Chondrocyte (in vitro differentiated cells): ENCODE measurements around the gene HLA-DOA. TPM values are rescaled to one million over a fixed set of nuclear protein-coding genes. Genes with fewer than 3 reads are reported as not detected.

Source experiments
- DNase-seq: peaks from one replicate; pipeline ENCODE4 v3.0.0; 2021; ENCODE audit warnings: mixed read lengths, low spot score
- H3K27ac Mint-ChIP-seq: one replicate; pipeline ENCODE4 v1.8.0; 2021; ENCODE audit warnings: mild to moderate bottlenecking, moderate library complexity, mixed read lengths; ENCODE audit not compliant: unreplicated experiment
- H3K27me3 Mint-ChIP-seq: 2 replicates; pipeline ENCODE4 v1.8.0; 2021; ENCODE audit warnings: low read depth, mixed read lengths
- H3K36me3 Mint-ChIP-seq: 2 replicates; pipeline ENCODE4 v1.8.0; 2021; ENCODE audit warnings: low read depth, mixed read lengths
- H3K4me1 Mint-ChIP-seq: 2 replicates; pipeline ENCODE4 v1.8.0; 2021; ENCODE audit warnings: low read depth, mild to moderate bottlenecking, mixed read lengths
- H3K4me3 Mint-ChIP-seq: one replicate; pipeline ENCODE4 v1.8.0; 2021; ENCODE audit warnings: mild to moderate bottlenecking, moderate library complexity, mixed read lengths; ENCODE audit not compliant: unreplicated experiment
- H3K9me3 Mint-ChIP-seq: 2 replicates; pipeline ENCODE4 v1.8.0; 2021; ENCODE audit warnings: low read depth, mixed read lengths
- CTCF ChIP-seq: fragments of 200-600 bp; sonication (generic); IDR thresholded peaks from 2 replicates; pipeline ENCODE4 v1.5.0; 2021; ENCODE audit warnings: antibody characterized with exemption, mild to moderate bottlenecking, moderate library complexity
- total RNA-seq: library from RNA; stranded (reverse); gene quantifications from 3 replicates; pipeline ENCODE4 v1.2.1, GENCODE V29; 2021

The HLA-DOA gene
- total RNA-seq, 1 donor from 2014 or later: not detected

- Mint-ChIP-seq H3K36me3 (peaks cover 39% of the 10 kb centered on the region), H3K27me3 (no peaks in the 10 kb centered on the region), H3K9me3 (no peaks in the 10 kb centered on the region), H3K4me1 (peaks cover 29% of the 10 kb centered on the region), H3K4me3 (peak overlapping the region; percentile 94), H3K27ac (peak overlapping the region; percentile 100)
- peak; percentile 90 for DNase-seq
- TF ChIP-seq CTCF: no peak
Observed at GRCh38 chr6:32970413-32971241, 38.8 kb downstream of the HLA-DOA start.

- Mint-ChIP-seq H3K4me3 (peak overlapping the region; percentile 94), H3K9me3 (no peaks in the 10 kb centered on the region), H3K36me3 (peaks cover 31% of the 10 kb centered on the region), H3K4me1 (peaks cover 24% of the 10 kb centered on the region), H3K27me3 (no peaks in the 10 kb centered on the region), H3K27ac (peak overlapping the region; percentile 100)
- TF ChIP-seq CTCF: peak; percentile 51
- peak; percentile 84 for DNase-seq
Observed at GRCh38 chr6:32969685-32970412, 39.5 kb downstream of the HLA-DOA start.

GRCh38 chr6:32968867-32969684 lies 40.3 kb downstream of the HLA-DOA start:
- peaks cover 23% of the 10 kb centered on the region for H3K4me1 Mint-ChIP-seq
- DNase-seq: peak; percentile 91
- TF ChIP-seq CTCF: peak; percentile 52
- peaks cover 25% of the 10 kb centered on the region for H3K36me3 Mint-ChIP-seq
- H3K27me3 Mint-ChIP-seq: no peaks in the 10 kb centered on the region
- H3K27ac Mint-ChIP-seq: peak overlapping the region; percentile 100
- no peaks in the 10 kb centered on the region for H3K9me3 Mint-ChIP-seq
- peak overlapping the region; percentile 94 for H3K4me3 Mint-ChIP-seq

GRCh38 chr6:32968093-32968866 lies 41.1 kb downstream of the HLA-DOA start, which contains the start of gene BRD2:
TSS of gene BRD2 (plus strand) at chr6:32968594. CDS start at chr6:32972899, 4,305 bp downstream.
- H3K36me3 Mint-ChIP-seq: peaks cover 17% of the 10 kb centered on the region

More at GRCh38 chr6:32968093-32968866, 41.1 kb downstream of the HLA-DOA start, which contains the start of gene BRD2:
- peak within 1 kb of the TSS; percentile 100 for H3K27ac Mint-ChIP-seq
- no peaks in the 10 kb centered on the region for H3K9me3 Mint-ChIP-seq
- no peak for TF ChIP-seq CTCF
- peak; percentile 98 for DNase-seq
- peak within 1 kb of the TSS; percentile 94 for H3K4me3 Mint-ChIP-seq
- peaks cover 23% of the 10 kb centered on the region for H3K4me1 Mint-ChIP-seq
- H3K27me3 Mint-ChIP-seq: no peaks in the 10 kb centered on the region
